ENCODE results near the gene EIF5A2. TPM values are rescaled to one million over a fixed set of nuclear protein-coding genes. Genes with fewer than 3 reads are reported as not detected.
"Not testable (repeated sequence)": the region's sequence is repeated elsewhere in the genome, so short reads cannot be mapped to it uniquely, and the experiment has no call there.

EIF5A2 gene
- total and polyA plus RNA-seq, 2 donors: 2.9 to 6.2 TPM

- H3K4me3 ChIP-seq (ENCODE audit: low read length in 2 of 2); DNase-seq (ENCODE audit: low read depth in 6 of 9, low spot score in 9 of 9); H3K27ac ChIP-seq (ENCODE audit: low read depth in 1 of 2, low read length in 1 of 2); H3K27me3 ChIP-seq (ENCODE audit: control insufficient read depth in 2 of 2, insufficient read depth in 1 of 2, low read length in 1 of 2); H3K4me1 ChIP-seq (ENCODE audit: control insufficient read depth in 2 of 2, insufficient read depth in 2 of 2, low read length in 2 of 2); H3K9me3 ChIP-seq (ENCODE audit: control insufficient read depth in 2 of 2, insufficient read depth in 1 of 2, low read length in 1 of 2); H3K36me3 ChIP-seq (ENCODE audit: control insufficient read depth in 2 of 2, insufficient read depth in 2 of 2, low read length in 1 of 2): not testable (repeated sequence)
- WGBS: 94% methylated on average over 4 of the region's 4 CpGs
Observed at GRCh38 chr3:170933039-170933438, 24.6 kb upstream of the EIF5A2 start.

DNA sequence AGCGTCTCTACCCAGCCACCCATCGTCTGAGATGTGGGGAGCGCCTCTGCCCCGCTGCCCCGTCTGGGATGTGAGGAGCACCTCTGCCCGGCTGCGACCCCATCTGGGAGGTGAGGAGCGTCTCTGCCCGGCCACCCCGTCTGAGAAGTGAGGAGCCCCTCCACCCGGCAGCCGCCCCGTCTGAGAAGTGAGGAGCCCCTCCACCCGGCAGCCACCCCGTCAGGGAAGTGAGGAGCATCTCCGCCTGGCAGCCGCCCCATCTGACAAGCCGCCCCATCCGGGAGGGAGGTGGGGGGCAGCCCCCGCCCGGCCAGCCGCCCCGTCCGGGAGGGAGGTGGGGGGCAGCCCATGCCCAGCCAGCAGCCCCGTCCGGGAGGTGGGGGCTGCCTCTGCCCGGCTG lies 15.1 kb upstream of the EIF5A2 start:
- not testable (repeated sequence) for H3K27me3 ChIP-seq (ENCODE audit: control insufficient read depth in 2 of 2, insufficient read depth in 1 of 2, low read length in 1 of 2); H3K4me3 ChIP-seq (ENCODE audit: low read length in 2 of 2); DNase-seq (ENCODE audit: low read depth in 6 of 9, low spot score in 9 of 9); H3K4me1 ChIP-seq (ENCODE audit: control insufficient read depth in 2 of 2, insufficient read depth in 2 of 2, low read length in 2 of 2); H3K36me3 ChIP-seq (ENCODE audit: control insufficient read depth in 2 of 2, insufficient read depth in 2 of 2, low read length in 1 of 2); H3K27ac ChIP-seq (ENCODE audit: low read depth in 1 of 2, low read length in 1 of 2)
- peaks cover 0 to 17% of the 10 kb centered on the region in 2 donors for H3K9me3 ChIP-seq (ENCODE audit: control insufficient read depth in 2 of 2, insufficient read depth in 1 of 2, low read length in 1 of 2)
- 97% methylated on average over 27 of the region's 27 CpGs for WGBS

- Histone ChIP-seq H3K9me3 (ENCODE audit: control insufficient read depth in 2 of 2, insufficient read depth in 1 of 2, low read length in 1 of 2) (peaks cover 0 to 20% of the 10 kb centered on the region in 2 donors), H3K4me1 (ENCODE audit: control insufficient read depth in 2 of 2, insufficient read depth in 2 of 2, low read length in 2 of 2) (no peaks in the 10 kb centered on the region), H3K36me3 (ENCODE audit: control insufficient read depth in 2 of 2, insufficient read depth in 2 of 2, low read length in 1 of 2) (no peaks in the 10 kb centered on the region), H3K27me3 (ENCODE audit: control insufficient read depth in 2 of 2, insufficient read depth in 1 of 2, low read length in 1 of 2) (no peaks in the 10 kb centered on the region), H3K27ac (ENCODE audit: low read depth in 1 of 2, low read length in 1 of 2) (no peak overlapping the region), H3K4me3 (ENCODE audit: low read length in 2 of 2) (no peak overlapping the region)
- DNase-seq (ENCODE audit: low read depth in 6 of 9, low spot score in 9 of 9): no peak
- 85% methylated on average over 4 of the region's 4 CpGs for WGBS
Observed at GRCh38 chr3:170918715-170919114, 10.3 kb upstream of the EIF5A2 start.

GRCh38 chr3:170914690-170915089 lies 6.3 kb upstream of the EIF5A2 start:
- Histone ChIP-seq H3K4me3 (ENCODE audit: low read length in 2 of 2) (no peak overlapping the region), H3K27ac (ENCODE audit: low read depth in 1 of 2, low read length in 1 of 2) (no peak overlapping the region), H3K4me1 (ENCODE audit: control insufficient read depth in 2 of 2, insufficient read depth in 2 of 2, low read length in 2 of 2) (no peaks in the 10 kb centered on the region), H3K36me3 (ENCODE audit: control insufficient read depth in 2 of 2, insufficient read depth in 2 of 2, low read length in 1 of 2) (no peaks in the 10 kb centered on the region), H3K27me3 (ENCODE audit: control insufficient read depth in 2 of 2, insufficient read depth in 1 of 2, low read length in 1 of 2) (no peaks in the 10 kb centered on the region), H3K9me3 (ENCODE audit: control insufficient read depth in 2 of 2, insufficient read depth in 1 of 2, low read length in 1 of 2) (peaks cover 0 to 17% of the 10 kb centered on the region in 2 donors)
- WGBS: 79% methylated on average over 1 of the region's 1 CpG
- no peak for DNase-seq (ENCODE audit: low read depth in 6 of 9, low spot score in 9 of 9)

GRCh38 chr3:170914212-170914611 lies 5.8 kb upstream of the EIF5A2 start:
- DNase-seq (ENCODE audit: low read depth in 6 of 9, low spot score in 9 of 9): no peak
- H3K9me3 ChIP-seq (ENCODE audit: control insufficient read depth in 2 of 2, insufficient read depth in 1 of 2, low read length in 1 of 2): peaks cover under 1 to 15% of the 10 kb centered on the region in 2 donors
- H3K4me3 ChIP-seq (ENCODE audit: low read length in 2 of 2): no peak overlapping the region
- H3K4me1 ChIP-seq (ENCODE audit: control insufficient read depth in 2 of 2, insufficient read depth in 2 of 2, low read length in 2 of 2): no peaks in the 10 kb centered on the region
- H3K27me3 ChIP-seq (ENCODE audit: control insufficient read depth in 2 of 2, insufficient read depth in 1 of 2, low read length in 1 of 2): no peaks in the 10 kb centered on the region
- no peak overlapping the region for H3K27ac ChIP-seq (ENCODE audit: low read depth in 1 of 2, low read length in 1 of 2)
- 97% methylated on average over 5 of the region's 5 CpGs for WGBS
- H3K36me3 ChIP-seq (ENCODE audit: control insufficient read depth in 2 of 2, insufficient read depth in 2 of 2, low read length in 1 of 2): no peaks in the 10 kb centered on the region

DNA sequence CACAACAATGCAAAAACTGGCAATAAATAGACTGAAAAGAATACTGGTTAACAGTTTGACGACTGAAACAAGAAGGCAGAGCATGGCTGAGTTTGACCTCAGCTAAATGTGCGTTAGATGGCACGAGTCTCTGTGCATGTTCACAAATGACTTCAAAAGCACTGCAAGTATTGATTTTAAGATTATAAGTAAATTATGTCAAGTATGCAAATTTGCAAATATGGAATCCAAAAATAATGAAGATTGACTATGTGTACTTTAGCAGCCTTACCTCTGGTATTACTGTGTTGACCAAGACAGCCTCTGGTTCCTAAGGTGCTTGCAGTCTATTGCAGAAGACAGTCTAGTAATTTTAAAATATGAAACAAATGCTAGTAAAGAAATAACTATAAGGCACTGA lies 2.6 kb upstream of the EIF5A2 start:
- Histone ChIP-seq H3K4me3 (ENCODE audit: low read length in 2 of 2) (no peak overlapping the region), H3K27ac (ENCODE audit: low read depth in 1 of 2, low read length in 1 of 2) (no peak overlapping the region), H3K27me3 (ENCODE audit: control insufficient read depth in 2 of 2, insufficient read depth in 1 of 2, low read length in 1 of 2) (peaks cover 0 to 5% of the 10 kb centered on the region in 2 donors), H3K36me3 (ENCODE audit: control insufficient read depth in 2 of 2, insufficient read depth in 2 of 2, low read length in 1 of 2) (no peaks in the 10 kb centered on the region), H3K9me3 (ENCODE audit: control insufficient read depth in 2 of 2, insufficient read depth in 1 of 2, low read length in 1 of 2) (peaks cover 6 to 13% of the 10 kb centered on the region in 2 donors), H3K4me1 (ENCODE audit: control insufficient read depth in 2 of 2, insufficient read depth in 2 of 2, low read length in 2 of 2) (peaks cover 4 to 12% of the 10 kb centered on the region in 2 donors)
- WGBS: 98% methylated on average over 3 of the region's 3 CpGs
- DNase-seq (ENCODE audit: low read depth in 6 of 9, low spot score in 9 of 9): no peak

- DNase-seq (ENCODE audit: low read depth in 6 of 9, low spot score in 9 of 9): no peak
- no peak overlapping the region for H3K4me3 ChIP-seq (ENCODE audit: low read length in 2 of 2)
- peaks cover 6 to 13% of the 10 kb centered on the region in 2 donors for H3K9me3 ChIP-seq (ENCODE audit: control insufficient read depth in 2 of 2, insufficient read depth in 1 of 2, low read length in 1 of 2)
- peaks cover 0 to 5% of the 10 kb centered on the region in 2 donors for H3K27me3 ChIP-seq (ENCODE audit: control insufficient read depth in 2 of 2, insufficient read depth in 1 of 2, low read length in 1 of 2)
- peaks cover 4 to 12% of the 10 kb centered on the region in 2 donors for H3K4me1 ChIP-seq (ENCODE audit: control insufficient read depth in 2 of 2, insufficient read depth in 2 of 2, low read length in 2 of 2)
- H3K27ac ChIP-seq (ENCODE audit: low read depth in 1 of 2, low read length in 1 of 2): no peak overlapping the region
- no peaks in the 10 kb centered on the region for H3K36me3 ChIP-seq (ENCODE audit: control insufficient read depth in 2 of 2, insufficient read depth in 2 of 2, low read length in 1 of 2)
Observed at GRCh38 chr3:170910542-170910941, 2.1 kb upstream of the EIF5A2 start.

DNA sequence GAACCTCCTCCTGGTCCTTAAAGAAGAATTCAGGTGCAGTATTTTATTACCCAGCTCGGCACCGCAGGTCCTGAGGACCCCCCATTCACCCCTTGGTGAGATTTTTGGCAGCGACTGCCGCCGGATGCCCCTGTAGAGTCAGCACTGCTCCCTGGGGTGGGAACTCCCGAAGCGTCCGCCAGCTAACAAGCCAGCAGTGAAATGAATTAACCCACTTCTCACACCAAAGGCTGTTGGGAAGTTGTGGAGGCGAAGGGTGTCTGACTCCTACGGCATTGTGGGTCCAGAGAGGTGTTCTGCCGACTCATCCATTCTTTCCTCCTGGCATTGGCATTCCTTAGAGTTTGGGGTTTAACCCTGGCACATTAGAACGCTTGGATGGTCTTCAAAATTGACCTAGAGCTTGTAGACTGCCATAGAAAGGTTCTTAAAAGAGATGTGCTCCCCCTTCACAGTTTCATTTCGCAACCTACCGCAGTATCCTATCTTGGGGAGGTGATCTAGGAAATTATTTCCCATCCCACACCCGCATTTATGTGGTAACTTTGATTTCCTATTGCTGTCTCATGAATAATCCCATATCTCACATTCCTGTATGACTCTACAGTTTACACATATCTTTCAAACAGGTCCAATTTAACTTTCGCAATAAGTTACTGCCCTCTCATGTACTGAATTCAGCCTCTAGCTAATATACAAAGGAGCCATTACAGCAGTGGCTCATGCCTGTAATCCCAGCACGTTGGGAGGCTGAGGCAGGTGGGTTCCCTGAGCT lies 879 bp upstream of the EIF5A2 start:
- Histone ChIP-seq H3K4me1 (ENCODE audit: control insufficient read depth in 2 of 2, insufficient read depth in 2 of 2, low read length in 2 of 2) (peaks cover 4 to 12% of the 10 kb centered on the region in 2 donors), H3K9me3 (ENCODE audit: control insufficient read depth in 2 of 2, insufficient read depth in 1 of 2, low read length in 1 of 2) (peaks cover 6 to 13% of the 10 kb centered on the region in 2 donors), H3K27me3 (ENCODE audit: control insufficient read depth in 2 of 2, insufficient read depth in 1 of 2, low read length in 1 of 2) (peaks cover 0 to 5% of the 10 kb centered on the region in 2 donors), H3K36me3 (ENCODE audit: control insufficient read depth in 2 of 2, insufficient read depth in 2 of 2, low read length in 1 of 2) (no peaks in the 10 kb centered on the region), H3K4me3 (ENCODE audit: low read length in 2 of 2) (no peak overlapping the region), H3K27ac (ENCODE audit: low read depth in 1 of 2, low read length in 1 of 2) (no peak overlapping the region)
- DNase-seq (ENCODE audit: low read depth in 6 of 9, low spot score in 9 of 9): peak in 1 of 9 donors; percentile 10
- WGBS: 93% methylated on average over 17 of the region's 17 CpGs

- H3K27ac ChIP-seq (ENCODE audit: low read depth in 1 of 2, low read length in 1 of 2): peak overlapping the region in 1 of 2 donors; percentile 65
- H3K4me3 ChIP-seq (ENCODE audit: low read length in 2 of 2): peak overlapping the region; percentile 65 to 78
Observed at GRCh38 chr3:170907637-170908234, 701 bp downstream of the EIF5A2 start.

More at GRCh38 chr3:170907637-170908234, 701 bp downstream of the EIF5A2 start:
- H3K4me1 ChIP-seq (ENCODE audit: control insufficient read depth in 2 of 2, insufficient read depth in 2 of 2, low read length in 2 of 2): peaks cover 4 to 12% of the 10 kb centered on the region in 2 donors
- peaks cover 6 to 13% of the 10 kb centered on the region in 2 donors for H3K9me3 ChIP-seq (ENCODE audit: control insufficient read depth in 2 of 2, insufficient read depth in 1 of 2, low read length in 1 of 2)
- peak in 5 of 9 donors; percentile 2 to 41 (median 13) for DNase-seq (ENCODE audit: low read depth in 6 of 9, low spot score in 9 of 9)
- H3K36me3 ChIP-seq (ENCODE audit: control insufficient read depth in 2 of 2, insufficient read depth in 2 of 2, low read length in 1 of 2): no peaks in the 10 kb centered on the region
- 10% methylated on average over 33 of the region's 33 CpGs for WGBS
- peaks cover 0 to 5% of the 10 kb centered on the region in 2 donors for H3K27me3 ChIP-seq (ENCODE audit: control insufficient read depth in 2 of 2, insufficient read depth in 1 of 2, low read length in 1 of 2)

Data from thymus (tissue), 11 donors.